ENCODE data around the gene GPR157. TPM values are rescaled to one million over a fixed set of nuclear protein-coding genes. Genes with fewer than 3 reads are reported as not detected.

Gene GPR157
- total and polyA plus RNA-seq, 2 of the 13 experiments (the other 11 are each of a cell fraction or from before 2014, with no cell fraction given) = 10.1 to 19.2 TPM

GRCh38 chr1:9078015-9078751 lies 50.7 kb downstream of the GPR157 start:
- FAIRE-seq = no peak

More at GRCh38 chr1:9078015-9078751, 50.7 kb downstream of the GPR157 start:
- no peaks in the 10 kb centered on the region for H3K79me2 ChIP-seq (ENCODE audit: insufficient read depth, low read length)
- H2AFZ ChIP-seq (ENCODE audit: low read length) = no peak overlapping the region
- ChIA-PET POLR2A (no interaction called here), CTCF (ENCODE audit: low intra/inter-chr PET ratio, low total read pairs) (no interaction called here)
- intact Hi-C loops (cut with micrococcal nuclease; ENCODE audit: unreplicated experiment) = no loop called here
- no peaks in the 10 kb centered on the region for H3K36me3 ChIP-seq (replicated peaks in 1 of 2; ENCODE audit: control insufficient read depth in 1 of 2, insufficient read depth in 2 of 2, low read length in 2 of 2)
- BruUV-seq (replicated peaks) = no TSS peak
- DNase-seq (ENCODE audit: low spot score) (no peak), ATAC-seq (no peak)
- in situ Hi-C loops (cut with HindIII; ENCODE audit: extremely low pct_ligation_motif_present, low pct_unique_long_range_greater_than_20kb) = no loop called here
- H4K20me1 ChIP-seq (ENCODE audit: insufficient read depth, low read length) = no peaks in the 10 kb centered on the region
- TF ChIP-seq THRA (CRISPR knock-in tag; IDR thresholded peaks at IDR 0.05; ENCODE audit: borderline replicate concordance) = no peak
- no peak for TF ChIP-seq TBX2 (CRISPR knock-in tag; IDR thresholded peaks at IDR 0.05; ENCODE audit: borderline replicate concordance)
- no peak for TF ChIP-seq SAP130 (CRISPR knock-in tag; IDR thresholded peaks at IDR 0.05; ENCODE audit: low read depth)
- no peak for TF ChIP-seq NKX3-1 (CRISPR knock-in tag; IDR thresholded peaks at IDR 0.05)
- no peak for TF ChIP-seq LCORL (IDR thresholded peaks at IDR 0.05)
- no peak for TF ChIP-seq LCORL (CRISPR knock-in tag; IDR thresholded peaks at IDR 0.05)
- TF ChIP-seq UBTF (CRISPR knock-in tag; IDR thresholded peaks at IDR 0.05) = no peak
- no peak for TF ChIP-seq ZNF234 (CRISPR knock-in tag; conservative IDR thresholded peaks at IDR 0.05)
- no peak for TF ChIP-seq NFYC (CRISPR knock-in tag; IDR thresholded peaks at IDR 0.05)
- no peak for TF ChIP-seq RARA (CRISPR knock-in tag; IDR thresholded peaks at IDR 0.05)
- no peak overlapping the region for H3K4me3 ChIP-seq (replicated peaks in 1 of 3; ENCODE audit: insufficient read depth in 1 of 3, low read depth in 2 of 3, low read length in 3 of 3)
- 50% methylated on average over 9 of the region's 9 CpGs for WGBS (ENCODE audit: low lambda C conversion rate)
- no peak overlapping the region for H3K27ac ChIP-seq (ENCODE audit: extremely low read length, insufficient read depth, low read length)
- H3K4me2 ChIP-seq (ENCODE audit: low read depth, low read length) = no peak overlapping the region
- no peaks in the 10 kb centered on the region for H3K9me3 ChIP-seq (ENCODE audit: low read length)
- H3K9ac ChIP-seq (ENCODE audit: insufficient read depth, low read depth, low read length) = no peak overlapping the region
- peaks cover 0 to 37% of the 10 kb centered on the region in 2 experiments; a peak in 3 of 5 replicates for H3K27me3 ChIP-seq (ENCODE audit: control insufficient read depth in 1 of 2, insufficient read depth in 2 of 2, low read length in 2 of 2)
- H3K4me1 ChIP-seq (ENCODE audit: insufficient read depth, low read length) = peaks cover 25% of the 10 kb centered on the region

Measured in HepG2 (cell line).